GM18519 (cell line): ENCODE data around the gene HEXD.
"Not testable (repeated sequence)": the region's sequence is repeated elsewhere in the genome, so short reads cannot be mapped to it uniquely, and the experiment has no call there.

Experiments used
- ATAC-seq: cut with Tn5 transposase; IDR thresholded peaks from one replicate; pipeline ENCODE4 v1.9.1; 2021; ENCODE audit warnings: mild to moderate bottlenecking, moderate library complexity; ENCODE audit not compliant: unreplicated experiment, low FRiP score

Gene HEXD

GRCh38 chr17:82418001-82418986, at the start of gene HEXD, which contains the start of gene OGFOD3:
HEXD (plus strand) TSS chr17:82418347; CDS start chr17:82419800, 1,453 bp downstream.
OGFOD3 (minus strand) TSS chr17:82418586; CDS start chr17:82418485, 101 bp downstream.
- peak; percentile 73 for ATAC-seq

GRCh38 chr17:82369211-82369610, 48.9 kb upstream of the HEXD start:
- no peak for ATAC-seq

- no peak for ATAC-seq
Observed at GRCh38 chr17:82370471-82371332, 47.4 kb upstream of the HEXD start.

- ATAC-seq, result no peak
Observed at GRCh38 chr17:82371333-82372248, 46.6 kb upstream of the HEXD start, which contains the start of gene UTS2R. UTS2R (plus strand) TSS chr17:82371765; CDS start chr17:82374325, 2,560 bp downstream.

- ATAC-seq, result no peak
Observed at GRCh38 chr17:82372249-82373071, 45.7 kb upstream of the HEXD start.

- not testable (repeated sequence) for ATAC-seq
Observed at GRCh38 chr17:82373072-82373452, 45.1 kb upstream of the HEXD start.

- no peak for ATAC-seq
Observed at GRCh38 chr17:82373731-82374625, 44.2 kb upstream of the HEXD start.

- no peak for ATAC-seq
Observed at GRCh38 chr17:82374626-82375331, 43.4 kb upstream of the HEXD start.

GRCh38 chr17:82375359-82376041, 42.6 kb upstream of the HEXD start:
- ATAC-seq, result no peak

- no peak for ATAC-seq
Observed at GRCh38 chr17:82376042-82376730, 42.0 kb upstream of the HEXD start.

GRCh38 chr17:82377294-82377693, 40.9 kb upstream of the HEXD start:
- ATAC-seq, result not testable (repeated sequence)

GRCh38 chr17:82377924-82378740, 40.0 kb upstream of the HEXD start:
- ATAC-seq, result no peak

- ATAC-seq, result no peak
Observed at GRCh38 chr17:82378741-82379021, 39.5 kb upstream of the HEXD start.

- ATAC-seq, result no peak
Observed at GRCh38 chr17:82380860-82381702, 37.1 kb upstream of the HEXD start.

GRCh38 chr17:82381703-82382009, 36.5 kb upstream of the HEXD start:
- ATAC-seq, result not testable (repeated sequence)
